H1 (cell line): Measurements from ENCODE around the gene RNF175. TPM values are rescaled to one million over a fixed set of nuclear protein-coding genes. Genes with fewer than 3 reads are reported as not detected.
A peak's percentile ranks its signal among the peaks of the same experiment; 100 is the strongest.

ENCODE experiments used
- CTCF ChIA-PET: fragments of 300-600 bp; sonication (Branson Sonifier 250); formaldehyde crosslinking; loops from one replicate; lab custom pipeline; 2021; ENCODE audit not compliant: partially characterized antibody; lab: Charles Lee
- POLR2A ChIA-PET: fragments of 300-600 bp; sonication (Branson Sonifier 250); formaldehyde crosslinking; loops from one replicate; lab custom pipeline; 2021; ENCODE audit warnings: inconsistent platforms; ENCODE audit not compliant: partially characterized antibody; lab: Charles Lee
- DNase-seq, 2 experiments: peaks; one replicate each; pipeline versions ENCODE4 v3.0.0 to v3.0.0-alpha.2; 2010 to 2022; ENCODE audit warnings: low spot score in 2 of 2, low read depth in 1 of 2, mixed read lengths in 1 of 2
- FAIRE-seq: peaks from 2 replicates; lab custom pipeline; 2011; peaks lifted over from hg19 to GRCh38; lab: Jason Lieb, UNC
- H2AFZ ChIP-seq: 2 replicates; pipeline ENCODE4 v1.8.1; 2012; ENCODE audit warnings: low read length, inconsistent platforms
- H2AK5ac ChIP-seq: 2 replicates; pipeline ENCODE4 v1.6.1; 2013; ENCODE audit warnings: low read depth, low read length
- H2BK120ac ChIP-seq: replicated peaks from 2 replicates; pipeline ENCODE3; 2013; ENCODE audit warnings: low read depth, low read length, inconsistent platforms
- H2BK12ac ChIP-seq: 2 replicates; pipeline ENCODE4 v1.6.1; 2013; ENCODE audit warnings: low read depth, low read length
- H2BK15ac ChIP-seq: 2 replicates; pipeline ENCODE4 v1.6.1; 2013; ENCODE audit warnings: low read length
- H2BK20ac ChIP-seq: 2 replicates; pipeline ENCODE4 v1.6.1; 2013; ENCODE audit warnings: low read length
- H2BK5ac ChIP-seq: 2 replicates; pipeline ENCODE4 v1.6.1; 2013; ENCODE audit warnings: low read depth, low read length
- H3K14ac ChIP-seq: 2 replicates; pipeline ENCODE4 v1.6.1; 2013; ENCODE audit warnings: inconsistent platforms; ENCODE audit not compliant: insufficient read length
- H3K18ac ChIP-seq: 2 replicates; pipeline ENCODE4 v1.6.1; 2013; ENCODE audit warnings: low read length; ENCODE audit errors: extremely low read depth
- H3K23ac ChIP-seq: 2 replicates; pipeline ENCODE4 v1.6.1; 2013; ENCODE audit warnings: inconsistent platforms; ENCODE audit not compliant: insufficient read length
- H3K23me2 ChIP-seq: 2 replicates; pipeline ENCODE4 v1.6.1; 2013; ENCODE audit warnings: low read depth, low read length
- H3K27ac ChIP-seq: 2 replicates; pipeline ENCODE4 v1.6.1; 2011; ENCODE audit warnings: low read depth, low read length, inconsistent platforms
- H3K27me3 ChIP-seq, 4 experiments: replicated peaks in 1 of 4; 1 replicate in 1 of 4; 2 replicates in 3 of 4; pipeline versions ENCODE4 v1.6.1 to v1.8.1; 2011 to 2013; ENCODE audit warnings: low read length in 3 of 4, mild to moderate bottlenecking in 3 of 4, inconsistent platforms in 2 of 4, mixed read lengths in 2 of 4, moderate library complexity in 1 of 4; ENCODE audit not compliant: control insufficient read depth in 3 of 4, insufficient read depth in 3 of 4; ENCODE audit errors: extremely low read depth in 1 of 4
- H3K36me3 ChIP-seq, 4 experiments: 2 replicates each; pipeline versions ENCODE4 v1.6.1 to v1.8.1; 2011 to 2013; ENCODE audit warnings: mild to moderate bottlenecking in 4 of 4, low read length in 3 of 4, moderate library complexity in 2 of 4, control low read depth in 1 of 4, inconsistent platforms in 1 of 4; ENCODE audit not compliant: insufficient read depth in 4 of 4, control insufficient read depth in 2 of 4
- H3K4ac ChIP-seq: replicated peaks from 2 replicates; pipeline ENCODE3; 2013; ENCODE audit warnings: low read length, low read depth, mixed read lengths, inconsistent platforms; ENCODE audit not compliant: insufficient read length
- H3K4me1 ChIP-seq, 4 experiments: replicated peaks in 1 of 4; 1 replicate in 1 of 4; 2 replicates in 3 of 4; pipeline versions ENCODE4 v1.6.1 to v1.8.1; 2011 to 2013; ENCODE audit warnings: low read length in 3 of 4, inconsistent platforms in 2 of 4, mixed read lengths in 1 of 4; ENCODE audit not compliant: insufficient read depth in 4 of 4, control insufficient read depth in 3 of 4
- H3K4me2 ChIP-seq, 2 experiments: 2 replicates each; pipeline versions ENCODE4 v1.6.1 to v1.8.1; 2011 to 2013; ENCODE audit warnings: low read depth in 2 of 2, low read length in 2 of 2, control low read depth in 1 of 2, inconsistent platforms in 1 of 2, mild to moderate bottlenecking in 1 of 2; ENCODE audit not compliant: insufficient read depth in 1 of 2
- H3K4me3 ChIP-seq, 4 experiments: fragments of 200-600, 300-600 bp in 1 of 4; sonication (generic), shearing (Covaris generic), sonication (Bioruptor Twin) in 1 of 4; 2 replicates each; pipeline versions ENCODE4 v1.5.1 to v1.8.1; 2011 to 2016; ENCODE audit warnings: low read length in 4 of 4, low read depth in 3 of 4, control low read depth in 2 of 4, inconsistent platforms in 2 of 4, mild to moderate bottlenecking in 2 of 4, mixed read lengths in 1 of 4, moderate library complexity in 1 of 4; ENCODE audit not compliant: insufficient read depth in 2 of 4; ENCODE audit errors: extremely low read depth in 1 of 4
- H3K56ac ChIP-seq: replicated peaks from 2 replicates; pipeline ENCODE3; 2013; ENCODE audit warnings: low read depth, mild to moderate bottlenecking, mixed read lengths, low read length, inconsistent platforms; ENCODE audit not compliant: insufficient read length
- H3K79me1 ChIP-seq: 2 replicates; pipeline ENCODE4 v1.6.1; 2013; ENCODE audit warnings: low read depth, low read length, control low read depth
- H3K79me2 ChIP-seq, 2 experiments: 2 replicates each; pipeline versions ENCODE4 v1.6.1 to v1.8.1; 2012 to 2013; ENCODE audit warnings: low read length in 2 of 2, mild to moderate bottlenecking in 2 of 2, inconsistent platforms in 1 of 2; ENCODE audit not compliant: insufficient read depth in 2 of 2, control insufficient read depth in 1 of 2
- H3K9ac ChIP-seq, 4 experiments: replicated peaks in 1 of 4; 1 replicate in 1 of 4; 2 replicates in 3 of 4; pipeline versions ENCODE4 v1.6.1 to v1.8.1; 2011 to 2013; ENCODE audit warnings: low read depth in 3 of 4, low read length in 3 of 4, control low read depth in 2 of 4, mild to moderate bottlenecking in 2 of 4, moderate library complexity in 2 of 4, inconsistent platforms in 1 of 4; ENCODE audit errors: extremely low read depth in 1 of 4
- H3K9me3 ChIP-seq, 2 experiments: 2 replicates each; pipeline versions ENCODE4 v1.6.1 to v1.8.1; 2012 to 2013; ENCODE audit warnings: mild to moderate bottlenecking in 2 of 2, moderate library complexity in 2 of 2, control low read depth in 1 of 2, inconsistent platforms in 1 of 2, low read depth in 1 of 2, low read length in 1 of 2, mixed read lengths in 1 of 2; ENCODE audit not compliant: insufficient read depth in 2 of 2
- H4K20me1 ChIP-seq, 2 experiments: replicated peaks in 1 of 2; 2 replicates each; pipeline versions ENCODE3 to v1.8.1; 2011 to 2013; ENCODE audit warnings: inconsistent platforms in 2 of 2, low read length in 2 of 2, mild to moderate bottlenecking in 1 of 2; ENCODE audit not compliant: insufficient read depth in 2 of 2, control insufficient read depth in 1 of 2
- H4K5ac ChIP-seq: 2 replicates; pipeline ENCODE4 v1.6.1; 2013; ENCODE audit warnings: low read length, low read depth, mixed read lengths, inconsistent platforms; ENCODE audit not compliant: insufficient read length
- H4K8ac ChIP-seq: 2 replicates; pipeline ENCODE4 v1.8.0; 2013; ENCODE audit warnings: mild to moderate bottlenecking, moderate library complexity, low read length, inconsistent platforms; ENCODE audit not compliant: insufficient read depth; ENCODE audit errors: extremely low read depth
- H4K91ac ChIP-seq: replicated peaks from 2 replicates; pipeline ENCODE3; 2013; ENCODE audit warnings: low read length, mixed read lengths, inconsistent platforms; ENCODE audit not compliant: insufficient read length
- ASH2L ChIP-seq: fragments of 200-600, 300-600 bp; sonication (generic); IDR thresholded peaks from one replicate; pipeline ENCODE4 v1.7.1; 2017; ENCODE audit warnings: low read length
- EGR1 ChIP-seq: IDR thresholded peaks from 2 replicates; pipeline ENCODE4 v1.6.1; 2011; ENCODE audit warnings: low read depth, low read length, borderline replicate concordance
- GABPA ChIP-seq: IDR thresholded peaks from 2 replicates; pipeline ENCODE4 v1.6.1; 2011; ENCODE audit warnings: mild to moderate bottlenecking, low read length, moderate library complexity, borderline replicate concordance; ENCODE audit not compliant: insufficient read depth
- JUN ChIP-seq: IDR thresholded peaks from 2 replicates; pipeline ENCODE4 v1.6.1; 2011; ENCODE audit warnings: low read depth, mild to moderate bottlenecking, improper control_type of control experiment, low read length
- TBP ChIP-seq: IDR thresholded peaks from 2 replicates; pipeline ENCODE4 v1.6.1; 2011; ENCODE audit warnings: low read depth, low read length, improper control_type of control experiment
- WGBS, 2 experiments: shearing (Covaris generic) in 1 of 2; methylation state at CpG; one replicate each; pipeline versions ENCODE4 v1.1.6 to v1.1.7; 2013 to 2015; ENCODE audit warnings: low lambda C conversion rate in 2 of 2, mixed read lengths in 2 of 2, inconsistent platforms in 1 of 2, low coverage in 1 of 2, missing lambda C conversion rate in 1 of 2; ENCODE audit not compliant: insufficient replicate concordance in 2 of 2, insufficient coverage in 1 of 2, insufficient read length in 1 of 2; ENCODE audit errors: extremely low coverage in 1 of 2, missing lambda C conversion rate in 1 of 2; 5-methylcytosine and 5-hydroxymethylcytosine counted together
- polyA plus RNA-seq, 7 experiments: library from polyadenylated mRNA; depleted of rRNA in 3 of 7; stranded (reverse) in 5 of 7; unstranded in 2 of 7; fragments of >200 nt in 5 of 7; fragments of 200-250 nt in 2 of 7; gene quantifications; 1 replicate in 5 of 7; 2 replicates in 1 of 7; 4 replicates in 1 of 7; pipeline versions ENCODE4 v1.2.1 to v1.2.3, GENCODE V29; 2011 to 2013; ENCODE audit warnings: missing spikeins in 2 of 7, mixed read lengths in 2 of 7
- total RNA-seq: library from RNA; stranded (reverse); fragmentation: NEBNext Ultra II Directional; extraction: Animal tissue kit (Norgen Biotek cat#: 25700); gene quantifications from 2 replicates; pipeline ENCODE4 v1.2.1, GENCODE V29; 2021

RNF175 gene
- total and polyA plus RNA-seq, 2 of the 8 experiments (the other 6 are each of a cell fraction or from before 2014, with no cell fraction given), result 7.9 to 9.8 TPM

- no peak overlapping the region for H2AFZ ChIP-seq
- peaks cover 26% of the 10 kb centered on the region for H3K23me2 ChIP-seq
- ChIA-PET CTCF (interaction anchor here (0.6 to 9.5 kb wide), 9 partner anchors 8 to 240 kb away, joined by 3 to 117 read pairs (median 11); no protein-coding TSS in a partner anchor), POLR2A (interaction anchor here (0.6 to 2.1 kb wide), 5 partner anchors 13 to 237 kb away, joined by 3 to 6 read pairs (median 3); no protein-coding TSS in a partner anchor)
- H3K23ac ChIP-seq, result no peak overlapping the region
- no peak overlapping the region for H2BK12ac ChIP-seq
- no peak overlapping the region for H2AK5ac ChIP-seq
- H3K4ac ChIP-seq, result no peak overlapping the region
- H2BK5ac ChIP-seq, result no peak overlapping the region
- H2BK120ac ChIP-seq, result no peak overlapping the region
- no peak overlapping the region for H3K14ac ChIP-seq
- no peak overlapping the region for H4K5ac ChIP-seq
- H3K9ac ChIP-seq, result no peak overlapping the region
- 0 out of 2 replicates have a peak overlapping the region, but pooled peaks have one; percentile 1 for H3K18ac ChIP-seq
- WGBS, 2 experiments, result 85% methylated on average over 5 of the region's 5 CpGs; no CpG with 5 or more reads in 1 of the 2 experiments
- H3K4me3 ChIP-seq, result no peak overlapping the region
- TF ChIP-seq GABPA, result no peak
- no peak for TF ChIP-seq TBP
- TF ChIP-seq ASH2L, result no peak
- no peak for TF ChIP-seq EGR1
- no peak for TF ChIP-seq JUN
- H3K4me1 ChIP-seq, result peaks cover 0 to 18% (median 12%) of the 10 kb centered on the region in 4 experiments; a peak in 6 of 7 replicates
- DNase-seq (no peak), FAIRE-seq (no peak)
- H3K56ac ChIP-seq, result no peak overlapping the region
- H3K4me2 ChIP-seq, result no peak overlapping the region
- no peak overlapping the region for H3K27ac ChIP-seq
- no peaks in the 10 kb centered on the region for H3K79me1 ChIP-seq
- no peaks in the 10 kb centered on the region for H4K20me1 ChIP-seq
- H4K8ac ChIP-seq, result no peak overlapping the region
- no peak overlapping the region for H2BK20ac ChIP-seq
- H2BK15ac ChIP-seq, result no peak overlapping the region
- no peak overlapping the region for H4K91ac ChIP-seq
- peaks cover 0 to 11% (median 8%) of the 10 kb centered on the region in 4 experiments; a peak in 5 of 7 replicates for H3K27me3 ChIP-seq
- H3K36me3 ChIP-seq, result no peaks in the 10 kb centered on the region
- no peaks in the 10 kb centered on the region for H3K9me3 ChIP-seq
- H3K79me2 ChIP-seq, result no peaks in the 10 kb centered on the region
Observed at GRCh38 chr4:153794006-153794405, 34.2 kb upstream of the RNF175 start.
